ENCODE data around the gene MARCO. TPM values are rescaled to one million over a fixed set of nuclear protein-coding genes. Genes with fewer than 3 reads are reported as not detected.

MARCO gene
- total and polyA plus RNA-seq, 10 donors, result 3.0 to 155 (median 24.3) TPM

DNA sequence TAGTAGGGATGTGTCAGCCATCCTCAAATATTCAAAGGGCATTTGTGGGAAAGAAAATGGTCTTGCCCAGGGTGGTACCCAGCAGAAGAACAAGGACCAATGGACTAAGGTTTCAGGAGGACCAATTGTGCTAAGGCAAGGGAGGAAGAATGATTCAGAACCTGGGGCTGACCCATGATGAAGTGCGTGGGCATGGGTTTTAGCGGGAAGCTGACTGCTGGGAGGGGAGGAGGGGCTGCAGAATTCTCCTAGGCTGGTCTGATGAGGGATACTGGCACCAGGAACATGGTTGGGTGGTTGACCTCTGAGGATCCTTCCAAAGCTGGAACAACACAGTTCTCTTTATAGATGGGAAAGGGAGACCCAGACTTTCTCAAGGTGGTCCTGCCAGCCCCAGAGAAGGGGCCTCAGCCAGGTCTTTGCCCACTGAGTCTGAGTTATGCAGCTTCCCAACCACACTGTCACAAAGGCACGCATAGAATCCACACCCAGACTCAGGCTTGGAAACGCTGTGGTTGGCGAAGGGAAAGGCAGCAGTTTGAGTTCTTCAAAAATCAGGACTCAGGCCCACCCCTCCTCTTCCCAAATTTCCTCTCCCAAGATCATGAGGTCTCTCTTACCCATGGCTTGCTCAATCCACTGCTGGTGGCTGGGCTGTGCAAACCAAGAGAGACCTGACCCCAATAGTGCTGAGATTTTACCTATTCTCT, 37.3 kb downstream of the MARCO start:
- intact Hi-C loops (cut with DNase I; ENCODE audit: low total_unique reads), result no loop called here
- 75 to 92% (median 81%) methylated on average over 5 of the region's 5 CpGs for WGBS, 5 donors
- no peaks in the 10 kb centered on the region for H3K36me3 ChIP-seq
- TF ChIP-seq, protein P1, sequence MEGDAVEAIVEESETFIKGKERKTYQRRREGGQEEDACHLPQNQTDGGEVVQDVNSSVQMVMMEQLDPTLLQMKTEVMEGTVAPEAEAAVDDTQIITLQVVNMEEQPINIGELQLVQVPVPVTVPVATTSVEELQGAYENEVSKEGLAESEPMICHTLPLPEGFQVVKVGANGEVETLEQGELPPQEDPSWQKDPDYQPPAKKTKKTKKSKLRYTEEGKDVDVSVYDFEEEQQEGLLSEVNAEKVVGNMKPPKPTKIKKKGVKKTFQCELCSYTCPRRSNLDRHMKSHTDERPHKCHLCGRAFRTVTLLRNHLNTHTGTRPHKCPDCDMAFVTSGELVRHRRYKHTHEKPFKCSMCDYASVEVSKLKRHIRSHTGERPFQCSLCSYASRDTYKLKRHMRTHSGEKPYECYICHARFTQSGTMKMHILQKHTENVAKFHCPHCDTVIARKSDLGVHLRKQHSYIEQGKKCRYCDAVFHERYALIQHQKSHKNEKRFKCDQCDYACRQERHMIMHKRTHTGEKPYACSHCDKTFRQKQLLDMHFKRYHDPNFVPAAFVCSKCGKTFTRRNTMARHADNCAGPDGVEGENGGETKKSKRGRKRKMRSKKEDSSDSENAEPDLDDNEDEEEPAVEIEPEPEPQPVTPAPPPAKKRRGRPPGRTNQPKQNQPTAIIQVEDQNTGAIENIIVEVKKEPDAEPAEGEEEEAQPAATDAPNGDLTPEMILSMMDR (IDR thresholded peaks at IDR 0.05 in 8 of 11, conservative IDR thresholded peaks at IDR 0.05 in 3 of 11), result no peak
- TF ChIP-seq POLR2A (IDR thresholded peaks at IDR 0.05) (no peak), POLR2AphosphoS5 (IDR thresholded peaks at IDR 0.05) (no peak)
- H3K27me3 ChIP-seq (replicated peaks in 1 of 7), result peaks cover 0 to 40% (median 3%) of the 10 kb centered on the region in 7 donors
- no peak overlapping the region for H3K4me3 ChIP-seq
- no peaks in the 10 kb centered on the region for H3K4me1 ChIP-seq
- DNase-seq, result no peak
- no peak overlapping the region for H3K27ac ChIP-seq
- H3K9me3 ChIP-seq, result peaks cover 0 to 19% (median 0%) of the 10 kb centered on the region in 8 donors

DNA sequence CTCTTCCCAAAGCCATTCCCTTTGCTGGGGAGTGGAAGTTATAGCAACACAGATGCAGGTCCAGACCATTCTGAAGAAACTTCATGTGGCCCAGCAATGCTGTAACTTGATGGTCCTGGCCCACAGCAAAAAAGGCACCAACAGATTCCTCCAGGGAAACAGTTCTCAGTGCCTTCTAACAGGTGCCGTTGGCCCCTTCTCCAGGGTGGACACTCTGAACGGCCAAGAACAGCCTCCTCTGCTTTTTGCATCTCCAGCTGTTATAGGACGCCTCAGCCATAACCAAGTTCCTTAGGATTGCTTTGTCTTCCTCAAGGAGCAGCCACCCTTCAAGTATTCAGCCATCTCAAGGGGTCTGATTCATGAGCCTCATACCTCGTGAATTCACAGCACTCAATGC, 38.0 kb downstream of the MARCO start:
- Histone ChIP-seq H3K36me3 (no peaks in the 10 kb centered on the region), H3K9me3 (peaks cover 0 to 19% (median 0%) of the 10 kb centered on the region in 8 donors), H3K27me3 (replicated peaks in 1 of 7) (peaks cover 0 to 40% (median 0%) of the 10 kb centered on the region in 7 donors), H3K4me1 (no peaks in the 10 kb centered on the region), H3K27ac (no peak overlapping the region), H3K4me3 (no peak overlapping the region)
- no peak for DNase-seq
- intact Hi-C loops (cut with DNase I; ENCODE audit: low total_unique reads), result no loop called here
- 52 to 83% (median 68%) methylated on average over 4 of the region's 4 CpGs for WGBS, 5 donors
- TF ChIP-seq, protein P1 (IDR thresholded peaks at IDR 0.05 in 8 of 11, conservative IDR thresholded peaks at IDR 0.05 in 3 of 11), result no peak
- no peak for TF ChIP-seq POLR2AphosphoS5 (IDR thresholded peaks at IDR 0.05)
- TF ChIP-seq POLR2A (IDR thresholded peaks at IDR 0.05), result no peak

DNA sequence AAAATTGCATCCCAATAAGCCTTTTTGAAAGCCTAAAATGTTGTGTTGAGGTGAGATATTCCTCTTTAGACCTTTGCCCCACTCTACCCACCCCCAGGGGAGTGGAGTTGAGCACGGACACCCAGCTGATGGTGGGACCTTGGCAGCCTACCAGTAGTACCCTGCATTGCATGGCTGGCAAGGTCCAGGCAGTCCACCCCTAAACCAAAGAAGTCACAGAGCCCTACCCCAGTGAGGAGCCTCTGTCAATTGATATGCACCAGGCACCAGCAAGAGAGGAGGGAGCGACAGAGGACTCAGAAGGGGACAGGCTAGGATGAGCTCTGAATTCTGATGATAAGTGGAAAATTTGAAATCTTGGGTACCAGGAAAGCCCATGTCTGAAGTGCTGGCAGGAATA, 38.6 kb downstream of the MARCO start:
- no peak for DNase-seq
- peaks cover 0 to 19% (median 0%) of the 10 kb centered on the region in 8 donors for H3K9me3 ChIP-seq
- WGBS, 5 donors, result 56 to 79% (median 71%) methylated on average over 2 of the region's 2 CpGs
- no peak overlapping the region for H3K27ac ChIP-seq
- H3K4me1 ChIP-seq, result no peaks in the 10 kb centered on the region
- H3K36me3 ChIP-seq, result no peaks in the 10 kb centered on the region
- no peak overlapping the region for H3K4me3 ChIP-seq
- TF ChIP-seq, protein P1 (IDR thresholded peaks at IDR 0.05 in 8 of 11, conservative IDR thresholded peaks at IDR 0.05 in 3 of 11), result no peak
- TF ChIP-seq POLR2AphosphoS5 (IDR thresholded peaks at IDR 0.05), result no peak
- no peak for TF ChIP-seq POLR2A (IDR thresholded peaks at IDR 0.05)
- H3K27me3 ChIP-seq (replicated peaks in 1 of 7), result peaks cover 0 to 37% (median 0%) of the 10 kb centered on the region in 7 donors
- intact Hi-C loops (cut with DNase I; ENCODE audit: low total_unique reads), result no loop called here

DNA sequence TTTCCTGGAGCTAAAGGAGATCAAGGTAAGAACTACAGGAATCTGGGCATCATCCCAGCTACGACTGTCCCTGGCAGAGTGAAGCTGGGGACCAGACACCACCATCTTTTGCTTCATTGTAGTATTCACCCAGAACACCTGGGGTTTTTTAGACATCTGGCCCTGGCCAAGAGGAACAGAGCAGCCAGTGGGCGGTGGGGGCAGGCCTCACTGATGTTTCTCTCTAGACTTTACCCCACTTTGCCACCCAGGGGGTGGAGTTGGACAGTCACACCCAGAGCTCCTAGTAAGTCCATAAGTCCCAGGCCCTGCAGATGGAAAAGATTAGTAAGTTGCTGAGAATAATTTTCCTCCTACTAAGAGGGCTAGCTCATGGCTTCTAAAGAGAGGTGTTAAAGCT, 39.6 kb downstream of the MARCO start:
- intact Hi-C loops (cut with DNase I; ENCODE audit: low total_unique reads), result no loop called here
- Histone ChIP-seq H3K4me3 (no peak overlapping the region), H3K4me1 (no peaks in the 10 kb centered on the region), H3K27ac (no peak overlapping the region), H3K9me3 (peaks cover 0 to 11% (median 0%) of the 10 kb centered on the region in 8 donors), H3K27me3 (replicated peaks in 1 of 7) (peaks cover 0 to 29% (median 0%) of the 10 kb centered on the region in 7 donors), H3K36me3 (no peaks in the 10 kb centered on the region)
- no peak for DNase-seq
- TF ChIP-seq POLR2A (IDR thresholded peaks at IDR 0.05), result no peak
- TF ChIP-seq POLR2AphosphoS5 (IDR thresholded peaks at IDR 0.05), result no peak
- TF ChIP-seq, protein P1 (IDR thresholded peaks at IDR 0.05 in 8 of 11, conservative IDR thresholded peaks at IDR 0.05 in 3 of 11), result no peak
- WGBS, 5 donors, result 61 to 77% (median 69%) methylated on average over 2 of the region's 2 CpGs

All from spleen (tissue), 11 donors.